Measurements from ENCODE around the gene CXCR4.

Gene CXCR4

DNA sequence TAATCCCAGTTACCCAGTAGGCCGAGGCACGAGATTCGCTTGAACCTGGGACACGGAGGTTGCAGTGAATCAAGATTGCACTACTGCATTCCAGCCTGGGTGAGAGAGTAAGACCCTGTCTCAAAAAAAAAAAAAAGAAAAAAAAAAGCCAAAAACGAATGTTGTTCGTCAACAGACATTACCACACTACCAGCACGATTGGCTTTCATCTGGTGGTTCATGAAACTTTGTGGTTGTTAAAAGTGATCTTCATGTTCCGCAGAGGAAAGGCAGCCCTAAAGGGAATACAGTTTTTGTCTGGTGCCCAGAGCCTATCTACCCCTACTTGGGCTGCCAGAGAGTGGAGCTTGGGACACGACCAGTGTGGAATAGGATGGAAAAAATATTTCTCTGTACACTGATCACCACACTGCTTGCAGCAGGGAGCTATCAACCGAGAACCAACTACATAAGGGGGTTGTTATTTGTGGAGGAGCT lies 13.6 kb upstream of the CXCR4 start:
- no peak for DNase-seq

DNA sequence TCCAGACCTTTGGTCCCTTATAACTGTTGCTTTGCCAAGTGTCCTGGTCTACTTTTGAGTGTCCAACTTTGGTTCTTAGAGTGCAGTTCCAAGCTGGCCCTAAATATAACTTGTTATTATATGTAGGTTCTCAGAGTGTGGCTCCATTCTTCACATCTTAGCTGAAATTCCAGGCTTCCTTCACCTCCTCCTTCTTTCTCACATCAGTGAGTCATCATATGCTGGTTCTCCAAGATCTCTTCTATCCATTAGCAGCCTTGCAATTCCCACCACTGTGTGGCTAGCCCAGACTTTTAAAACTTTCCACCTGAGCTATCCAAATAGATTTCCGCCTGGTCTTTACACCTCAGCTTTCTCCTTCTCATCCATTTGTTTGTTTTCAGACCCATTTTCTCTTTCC lies 12.6 kb upstream of the CXCR4 start:
- no peak for DNase-seq

DNA sequence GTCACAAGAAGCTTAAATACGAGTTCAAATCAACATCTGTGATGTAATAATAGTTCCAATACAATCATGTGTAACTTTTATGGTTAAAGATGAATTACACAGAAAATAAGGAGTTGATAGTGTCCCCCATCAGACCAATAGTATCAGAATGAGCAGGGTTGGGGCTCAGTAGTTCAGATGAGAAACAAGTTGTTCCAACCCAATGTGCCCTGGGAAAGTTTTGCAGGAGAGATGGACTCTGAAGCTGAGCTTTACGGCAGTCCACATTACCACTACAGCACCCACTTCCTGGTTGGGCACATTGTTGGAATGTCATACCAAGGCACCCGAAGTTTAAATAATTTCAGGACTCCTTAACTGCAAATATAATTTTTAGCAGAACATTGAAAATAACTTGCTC lies 12.1 kb upstream of the CXCR4 start:
- DNase-seq, result no peak

DNA sequence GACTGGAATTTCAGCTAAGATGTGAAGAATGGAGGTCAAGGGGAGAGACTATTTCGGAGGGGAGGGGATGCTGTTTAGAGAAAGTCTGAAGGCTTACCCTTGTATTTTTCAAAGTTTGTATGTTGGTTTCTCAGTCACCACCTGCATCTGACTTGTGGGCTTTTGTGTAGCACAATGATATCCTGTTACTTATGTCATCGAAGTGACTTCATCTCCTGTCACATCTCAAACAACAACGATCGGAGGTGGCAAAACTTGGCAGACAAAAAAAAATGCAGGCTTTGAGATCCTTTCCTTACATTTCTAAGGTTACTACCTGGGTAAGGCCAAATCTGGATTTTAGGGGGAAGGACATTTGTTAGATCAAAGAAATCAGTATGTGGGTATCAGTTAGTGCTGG lies 11.7 kb upstream of the CXCR4 start:
- no peak for DNase-seq

DNA sequence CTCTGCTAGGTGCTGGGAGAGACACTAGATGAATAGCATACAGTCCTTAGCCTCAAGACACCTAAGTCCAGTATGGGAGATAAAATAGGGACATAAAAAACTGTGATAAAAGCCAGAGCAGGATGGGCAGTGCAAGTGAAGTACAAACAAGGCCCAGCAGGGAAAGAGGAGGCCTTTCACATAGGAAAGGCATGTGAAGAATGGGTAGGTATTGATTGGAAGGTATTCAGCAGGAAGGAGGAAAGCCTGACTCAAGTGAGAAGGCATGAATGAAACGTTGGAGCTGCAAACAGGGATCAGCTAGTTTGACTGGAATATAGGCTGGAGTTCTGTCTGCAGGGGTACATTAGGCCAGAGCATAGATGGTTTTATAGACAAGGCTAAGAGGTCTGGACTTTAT lies 11.0 kb upstream of the CXCR4 start:
- DNase-seq, result no peak

DNA sequence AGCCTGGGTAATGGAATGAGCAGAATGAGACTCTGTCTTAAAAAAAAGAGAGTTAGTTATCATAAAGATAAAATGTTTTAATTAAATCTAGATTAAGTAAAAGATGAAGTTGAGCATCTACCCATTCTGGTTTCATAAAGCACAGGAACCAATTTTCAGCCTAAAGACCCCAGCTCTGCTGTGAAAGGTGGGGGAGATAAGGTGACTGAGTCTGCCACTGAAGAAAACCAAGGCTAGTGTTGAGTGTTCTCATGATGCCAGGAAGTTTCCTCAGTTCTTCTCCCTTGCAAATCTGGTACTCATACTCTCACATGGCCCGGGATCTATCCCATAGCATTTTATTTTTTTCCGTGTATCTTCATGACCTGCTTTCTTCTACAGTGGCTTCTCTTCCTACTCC lies 10.4 kb upstream of the CXCR4 start:
- no peak for DNase-seq

DNA sequence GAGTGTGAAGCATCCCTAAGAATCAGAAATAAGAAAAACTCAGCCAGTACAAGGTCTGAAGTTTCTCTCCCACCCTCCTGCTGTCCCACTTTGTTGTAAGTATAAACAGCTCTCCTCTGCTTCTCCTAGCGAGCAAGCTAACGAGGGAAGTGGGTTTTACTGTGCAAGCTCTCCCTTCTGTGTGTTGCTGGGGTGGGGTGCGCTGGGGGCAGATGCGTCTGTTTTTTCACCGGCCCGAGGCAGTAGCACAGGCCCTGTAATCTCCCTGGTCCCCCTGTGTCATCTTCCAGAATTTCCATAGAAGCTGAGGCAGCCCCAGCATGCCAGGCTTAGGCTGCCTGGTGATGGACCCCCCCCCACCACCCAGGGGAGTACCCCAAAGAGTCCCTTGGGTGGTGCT lies 9.4 kb upstream of the CXCR4 start:
- DNase-seq, result no peak

DNA sequence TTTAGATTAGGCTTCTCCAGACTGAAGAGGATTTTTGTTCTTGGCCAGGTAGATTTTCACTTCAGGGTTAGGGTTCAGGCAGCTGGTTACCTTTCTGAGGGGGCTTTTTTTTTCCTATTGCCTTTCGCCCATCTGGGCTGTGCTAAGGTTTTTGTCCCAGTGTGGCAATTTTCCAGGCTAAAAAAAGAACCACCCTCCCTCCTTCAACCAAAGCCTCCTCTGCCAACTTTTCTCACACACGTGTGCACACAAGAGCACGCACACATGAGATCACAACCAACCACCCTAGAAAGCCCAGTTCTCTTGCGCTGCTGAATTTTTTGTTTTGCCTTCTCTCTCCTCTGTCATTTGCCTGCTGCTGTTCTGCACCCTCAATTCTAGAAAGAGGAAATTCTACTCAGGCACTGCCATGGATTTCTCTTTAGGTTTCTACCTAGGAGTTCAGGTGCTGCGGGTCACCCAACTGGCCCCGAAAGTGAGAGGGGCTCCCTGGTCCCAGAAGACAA lies 8.5 kb upstream of the CXCR4 start:
- DNase-seq, result no peak

DNA sequence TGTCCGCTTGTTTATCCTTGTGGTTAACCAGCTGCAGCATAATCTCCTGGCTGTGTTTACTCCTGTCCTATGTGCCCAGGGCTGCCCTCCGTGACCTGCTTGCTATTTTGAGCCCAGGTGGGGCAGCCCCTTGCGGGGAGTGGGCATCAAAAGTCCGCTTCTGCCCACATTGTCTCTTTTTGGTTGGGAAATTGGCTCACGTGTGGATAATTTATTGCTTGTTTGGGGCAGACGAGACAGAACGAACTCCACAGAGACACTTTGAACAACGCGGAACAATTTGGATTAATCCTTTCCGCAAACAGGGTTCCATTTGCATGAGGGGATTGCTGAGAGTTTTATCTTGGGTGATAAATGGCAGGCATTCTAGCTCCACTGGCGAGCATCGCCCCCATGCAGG lies 8.1 kb upstream of the CXCR4 start:
- DNase-seq, result no peak

DNA sequence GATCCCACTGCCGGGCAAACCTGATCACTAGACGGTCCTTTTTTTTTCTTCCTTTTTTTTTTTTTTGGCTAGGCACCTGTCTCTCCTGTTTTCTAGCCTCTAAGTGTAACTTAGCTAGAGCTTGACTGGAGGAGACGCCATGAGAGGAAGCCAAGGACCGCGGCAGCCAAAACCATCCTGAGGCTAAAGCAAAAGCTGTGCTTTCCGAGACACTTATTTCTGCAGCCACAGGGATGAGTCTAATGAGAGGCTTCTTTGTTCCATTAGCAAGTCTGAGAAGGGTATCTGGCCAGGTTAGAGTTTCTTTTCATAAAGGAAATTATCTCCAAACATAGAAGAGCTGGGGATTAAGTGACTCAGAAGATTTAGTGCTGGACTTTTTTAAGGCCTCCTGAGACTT lies 7.3 kb upstream of the CXCR4 start:
- no peak for DNase-seq

DNA sequence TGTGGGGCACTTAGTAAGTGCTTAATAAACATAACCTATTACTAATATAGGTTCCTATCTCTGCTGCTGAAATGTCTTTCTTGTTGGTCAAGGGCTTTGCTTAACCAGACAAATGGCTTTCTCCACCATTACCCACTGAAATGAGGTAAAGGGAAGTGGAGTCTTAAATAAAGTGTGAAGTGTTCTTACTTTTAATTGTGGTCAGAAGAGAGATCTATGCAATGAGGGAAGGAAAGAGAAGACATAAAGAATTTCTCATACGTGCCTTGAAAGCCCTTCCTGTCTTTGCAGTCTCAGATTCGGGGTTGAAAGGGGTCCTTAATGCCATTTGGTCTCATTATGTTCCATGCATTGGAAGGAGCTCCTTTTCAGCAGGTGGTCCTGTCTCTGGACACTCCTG lies 6.9 kb upstream of the CXCR4 start:
- DNase-seq, result no peak

DNA sequence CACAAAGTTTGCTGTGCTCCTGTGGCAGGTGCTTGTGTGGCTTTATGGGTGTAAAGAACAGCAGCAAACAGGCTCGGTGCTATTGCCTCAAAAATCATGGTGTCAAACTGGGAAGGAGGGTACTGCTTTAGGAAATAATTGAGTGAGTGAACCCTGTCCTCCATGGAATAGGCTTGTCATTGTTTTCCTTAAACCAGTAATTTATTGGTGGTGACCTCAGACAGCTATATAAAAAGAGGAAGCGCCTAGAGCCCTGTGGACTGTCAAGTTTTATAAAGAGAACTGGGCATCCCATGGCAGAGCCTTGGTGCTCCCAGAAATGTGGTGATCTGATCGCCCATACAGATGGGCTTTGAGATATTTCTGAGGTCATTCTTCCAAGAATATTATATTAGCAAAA lies 4.7 kb upstream of the CXCR4 start:
- peak; percentile 61 for DNase-seq

DNA sequence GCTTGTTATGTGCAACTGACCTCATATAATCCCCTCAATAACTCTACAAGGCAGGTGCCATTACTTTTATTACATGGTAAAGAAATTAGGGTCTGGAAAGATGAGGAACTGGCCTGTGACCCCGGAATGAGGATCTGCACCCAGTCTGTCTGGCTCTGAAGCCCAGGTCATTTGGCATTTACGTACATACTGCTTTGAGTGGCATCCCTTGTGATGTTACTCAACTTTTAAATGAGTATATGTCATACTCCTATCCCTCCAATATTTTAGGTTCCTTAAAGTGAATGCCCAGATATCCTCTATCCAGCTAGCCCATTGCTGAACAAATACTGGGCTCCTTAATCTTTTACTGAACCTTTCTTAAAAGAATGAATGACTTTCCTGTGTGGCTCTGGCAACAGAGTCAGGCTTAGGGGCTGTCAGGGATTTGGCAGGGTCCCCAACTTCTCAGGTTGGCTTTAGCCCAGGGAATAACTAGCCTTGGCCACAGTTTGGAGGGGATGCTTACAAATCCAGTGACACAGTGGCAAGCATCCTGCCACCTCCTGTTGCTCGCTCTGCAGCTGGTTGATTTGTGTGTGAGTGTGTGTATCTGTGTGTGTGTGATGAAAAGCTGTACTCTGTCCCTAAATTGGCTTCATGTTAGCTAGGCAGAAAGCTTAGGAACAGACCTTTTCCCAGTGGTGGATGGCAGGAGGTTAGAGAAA lies 3.4 kb upstream of the CXCR4 start:
- no peak for DNase-seq

DNA sequence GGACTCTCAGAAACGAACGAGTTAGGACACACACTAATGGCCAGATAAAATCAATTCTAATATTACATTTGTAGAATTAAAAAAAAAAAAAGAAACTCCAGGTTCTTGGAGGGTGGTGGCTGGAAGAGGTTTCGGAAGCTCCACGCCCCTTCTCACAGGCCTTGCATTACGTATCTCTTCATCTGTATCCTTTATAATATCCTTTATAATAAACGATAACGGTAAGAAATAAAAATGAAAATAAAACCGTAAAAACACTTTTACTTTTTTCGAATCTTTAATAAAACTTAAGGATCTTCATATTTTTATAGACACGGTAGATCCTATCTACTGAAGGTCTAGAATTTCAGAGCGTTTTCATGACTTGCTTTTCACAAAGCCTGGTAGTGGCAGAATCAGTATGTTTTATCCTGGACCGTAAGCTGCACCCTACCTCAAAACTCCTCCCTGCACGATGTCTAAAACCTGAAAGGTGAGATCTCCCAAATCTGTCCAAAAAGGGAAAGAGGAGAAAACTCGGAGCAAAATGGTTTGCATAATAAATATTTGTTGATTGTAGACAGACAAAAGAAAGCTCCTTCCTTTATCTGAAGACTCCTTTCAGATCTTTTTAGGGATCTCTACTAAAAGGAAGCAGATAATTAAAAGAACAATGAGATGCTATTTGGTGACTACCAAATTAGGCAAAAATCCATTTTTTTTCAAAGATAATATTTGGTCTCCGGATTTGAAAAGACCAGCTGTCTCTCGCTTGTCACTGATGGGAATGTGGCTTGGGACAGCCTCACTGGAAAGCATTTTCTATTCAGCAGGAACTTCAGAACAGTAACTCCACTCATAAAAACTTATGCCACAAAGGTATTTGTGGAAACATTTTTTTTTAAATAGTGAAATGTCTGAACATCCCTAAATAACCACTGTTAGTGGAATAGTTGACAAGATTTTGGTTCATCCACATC lies 2.0 kb upstream of the CXCR4 start:
- no peak for DNase-seq

DNA sequence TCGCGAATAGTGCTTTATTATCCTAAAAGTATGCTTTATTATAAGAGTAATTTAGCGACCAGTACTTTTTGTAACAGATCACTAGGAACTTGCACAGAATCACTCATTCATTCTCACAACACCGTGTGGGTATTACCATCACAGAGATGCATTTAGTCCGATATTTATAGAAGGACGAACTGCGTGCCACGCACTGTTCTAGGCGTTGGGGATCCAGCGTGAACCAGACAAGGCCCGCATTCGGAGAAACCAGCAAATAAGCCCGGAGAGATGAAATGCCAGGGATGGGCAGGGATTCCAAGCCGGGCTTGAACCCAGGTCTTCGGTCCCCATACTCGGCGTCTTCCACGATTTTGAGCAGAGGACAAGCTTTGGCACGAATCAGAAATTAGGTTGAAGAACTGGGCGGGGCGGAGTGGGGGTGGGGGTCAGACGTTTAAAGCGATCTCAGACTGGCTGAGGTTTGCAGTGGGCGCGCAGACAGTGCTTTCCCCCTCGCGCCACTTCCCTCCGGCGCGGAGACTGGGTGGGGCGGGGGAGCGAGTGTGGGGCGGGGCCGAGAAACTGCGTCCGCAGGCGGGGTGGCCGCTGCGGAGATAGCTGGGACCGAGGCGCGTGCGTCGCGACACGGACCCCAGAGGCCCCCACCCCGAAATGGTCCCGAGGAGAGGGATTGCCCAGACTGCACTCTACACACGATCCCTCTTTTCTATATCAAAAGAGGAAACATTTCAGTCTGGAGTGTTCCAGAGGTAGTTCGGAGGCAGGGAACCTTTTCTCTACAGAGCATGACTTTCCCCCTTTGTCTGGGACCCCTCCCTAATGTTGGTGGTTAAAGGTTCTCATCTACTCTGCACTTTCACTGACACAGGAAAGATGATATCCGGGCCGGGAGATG lies 1.1 kb upstream of the CXCR4 start:
- peak; percentile 27 for DNase-seq

DNA sequence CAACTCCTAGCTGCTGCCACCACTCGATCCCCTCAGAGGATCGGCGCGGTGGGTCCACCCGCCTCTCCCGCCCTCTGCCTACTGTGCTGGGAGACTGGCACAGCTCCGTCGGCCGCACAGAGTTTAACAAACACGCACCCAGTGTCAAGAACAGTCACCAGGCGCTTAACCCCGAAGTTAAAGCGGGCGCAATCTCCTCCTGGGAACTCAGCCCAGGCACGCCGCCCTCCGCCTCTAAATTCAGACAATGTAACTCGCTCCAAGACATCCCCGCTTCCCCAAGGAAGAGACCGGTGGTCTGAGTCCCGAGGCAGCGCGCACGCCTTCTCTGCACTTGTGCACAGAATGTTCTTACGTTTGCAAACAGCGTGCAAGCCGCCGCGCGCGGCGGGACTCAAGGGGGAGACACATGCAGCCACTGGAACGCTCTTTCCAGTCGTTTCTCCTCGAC lies 533 bp downstream of the CXCR4 start:
- peak; percentile 56 for DNase-seq

DNA sequence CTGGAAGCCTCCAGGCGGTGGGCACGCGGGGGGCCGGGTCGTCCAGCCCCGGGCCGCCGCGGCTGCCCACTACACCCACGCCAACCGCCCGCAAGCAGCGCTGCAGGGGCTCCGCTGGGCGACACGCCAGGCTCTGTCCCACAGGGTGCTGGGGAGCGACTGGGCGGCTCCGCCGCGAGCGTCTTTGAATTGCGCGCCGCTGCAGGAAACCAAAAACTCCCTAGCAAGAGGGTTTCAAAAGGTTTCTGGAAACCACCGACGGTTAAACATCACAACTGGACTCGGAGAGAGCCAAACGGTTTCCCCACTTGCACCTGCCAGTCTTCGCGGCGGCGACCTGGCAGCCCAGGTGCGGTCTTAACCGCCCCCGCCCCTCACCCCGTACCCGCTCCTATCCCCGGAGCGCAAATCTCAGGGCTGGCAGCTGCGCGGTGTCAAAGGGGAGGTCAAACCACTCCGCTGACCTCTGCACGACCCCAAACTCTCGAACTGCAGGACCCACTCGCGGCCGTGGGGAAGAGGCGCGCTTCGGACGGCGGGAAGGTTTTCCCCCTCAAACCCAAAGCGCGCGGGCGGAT lies 1.0 kb downstream of the CXCR4 start:
- no peak for DNase-seq

DNA sequence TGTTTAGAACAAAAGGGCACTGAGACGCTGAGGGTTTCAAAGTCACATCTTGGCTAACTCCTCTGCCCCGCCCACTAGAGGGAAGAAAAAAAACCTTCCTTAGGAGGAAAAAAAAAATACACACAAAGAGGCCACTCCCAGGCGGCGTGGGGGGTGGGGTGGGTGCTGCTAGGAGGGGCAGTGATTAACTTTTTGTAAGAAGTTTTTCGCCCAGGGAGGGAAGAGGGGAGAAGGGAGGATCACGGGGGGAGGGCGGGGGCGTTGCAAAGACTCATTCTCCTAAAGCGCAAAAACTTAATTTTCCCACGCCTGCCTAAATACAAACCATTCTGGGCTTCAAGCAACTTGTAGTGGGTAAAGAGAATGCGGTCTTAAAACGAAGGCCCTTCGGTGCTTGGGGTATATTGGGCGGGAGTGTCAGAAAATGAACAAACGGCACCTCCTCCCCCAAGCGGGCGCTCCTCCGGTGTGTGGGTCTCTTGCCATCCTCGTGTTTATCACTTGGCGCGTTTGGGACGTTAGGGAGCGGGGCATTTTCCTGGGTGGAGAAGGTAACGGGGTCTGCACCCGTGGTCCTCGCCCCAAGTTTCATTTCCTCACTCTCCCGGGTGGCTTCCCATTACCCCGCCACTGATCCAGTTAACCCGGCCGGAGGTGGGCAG lies 1.7 kb downstream of the CXCR4 start:
- peak; percentile 63 for DNase-seq

DNA sequence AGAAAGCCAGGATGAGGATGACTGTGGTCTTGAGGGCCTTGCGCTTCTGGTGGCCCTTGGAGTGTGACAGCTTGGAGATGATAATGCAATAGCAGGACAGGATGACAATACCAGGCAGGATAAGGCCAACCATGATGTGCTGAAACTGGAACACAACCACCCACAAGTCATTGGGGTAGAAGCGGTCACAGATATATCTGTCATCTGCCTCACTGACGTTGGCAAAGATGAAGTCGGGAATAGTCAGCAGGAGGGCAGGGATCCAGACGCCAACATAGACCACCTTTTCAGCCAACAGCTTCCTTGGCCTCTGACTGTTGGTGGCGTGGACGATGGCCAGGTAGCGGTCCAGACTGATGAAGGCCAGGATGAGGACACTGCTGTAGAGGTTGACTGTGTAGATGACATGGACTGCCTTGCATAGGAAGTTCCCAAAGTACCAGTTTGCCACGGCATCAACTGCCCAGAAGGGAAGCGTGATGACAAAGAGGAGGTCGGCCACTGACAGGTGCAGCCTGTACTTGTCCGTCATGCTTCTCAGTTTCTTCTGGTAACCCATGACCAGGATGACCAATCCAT lies 2.7 kb downstream of the CXCR4 start:
- no peak for DNase-seq

DNA sequence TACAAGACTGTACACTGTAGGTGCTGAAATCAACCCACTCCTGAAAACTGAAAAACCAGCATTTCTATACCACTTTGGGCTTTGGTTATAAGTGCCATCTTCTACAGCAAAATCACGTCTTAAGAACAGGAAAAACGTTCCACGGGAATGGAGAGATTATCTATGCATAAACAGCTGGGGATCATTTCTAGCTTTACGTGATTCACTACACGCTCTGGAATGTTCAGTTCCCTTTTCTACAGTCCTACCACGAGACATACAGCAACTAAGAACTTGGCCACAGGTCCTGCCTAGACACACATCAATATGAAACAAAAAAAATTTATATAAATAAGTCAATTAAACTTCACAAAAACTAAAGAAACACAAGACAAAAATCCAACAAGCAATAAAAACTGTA lies 3.6 kb downstream of the CXCR4 start:
- peak; percentile 44 for DNase-seq

DNA sequence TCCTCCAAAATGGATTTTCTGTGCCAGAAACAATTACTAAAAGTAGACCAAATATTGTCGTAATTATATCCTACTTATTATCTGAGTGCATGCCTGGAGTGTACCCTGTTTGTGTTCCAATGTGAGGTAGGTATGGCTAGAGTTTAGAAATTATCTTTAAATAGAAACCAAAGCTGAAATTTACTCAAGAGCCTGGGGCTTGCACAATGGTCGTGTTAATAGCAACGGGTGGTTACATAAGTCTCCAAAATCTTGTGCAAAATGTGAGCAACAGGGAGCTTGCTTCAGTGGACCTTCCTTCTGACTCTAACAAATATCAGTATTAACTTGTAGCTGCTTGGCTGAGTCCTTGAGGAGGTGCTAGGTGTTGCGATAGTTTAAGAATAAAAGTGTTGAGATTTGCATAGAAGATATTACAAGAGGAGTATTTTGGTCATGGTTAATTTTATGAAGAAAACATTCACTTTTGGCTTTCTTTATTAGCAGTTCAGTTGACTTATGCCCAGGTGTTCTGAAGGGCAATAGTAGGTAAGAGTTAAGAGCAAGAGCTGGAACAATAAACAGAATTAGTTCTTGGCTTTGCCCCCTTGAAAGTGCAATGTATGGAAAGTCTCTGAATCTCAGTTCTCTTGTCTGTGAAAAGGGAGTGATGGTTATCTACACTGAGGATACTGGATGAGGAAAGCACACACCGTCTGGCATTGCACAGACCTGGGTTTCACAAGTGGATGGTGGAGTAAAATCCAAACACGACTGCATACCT lies 4.6 kb downstream of the CXCR4 start:
- DNase-seq, result no peak
